Activated effector memory CD4-positive, alpha-beta T cell treated with Interleukin-2 at 50 U/mL for 16 hours (primary cell): ENCODE results near the gene SLC2A1.
A peak's percentile ranks its signal among the peaks of the same experiment; 100 is the strongest.
"Not testable (repeated sequence)": the region's sequence is repeated elsewhere in the genome, so short reads cannot be mapped to it uniquely, and the experiment has no call there.

ENCODE experiments used
- DNase-seq: peaks from one replicate; pipeline ENCODE4 v3.0.0-alpha.2; 2020

SLC2A1 gene

DNA sequence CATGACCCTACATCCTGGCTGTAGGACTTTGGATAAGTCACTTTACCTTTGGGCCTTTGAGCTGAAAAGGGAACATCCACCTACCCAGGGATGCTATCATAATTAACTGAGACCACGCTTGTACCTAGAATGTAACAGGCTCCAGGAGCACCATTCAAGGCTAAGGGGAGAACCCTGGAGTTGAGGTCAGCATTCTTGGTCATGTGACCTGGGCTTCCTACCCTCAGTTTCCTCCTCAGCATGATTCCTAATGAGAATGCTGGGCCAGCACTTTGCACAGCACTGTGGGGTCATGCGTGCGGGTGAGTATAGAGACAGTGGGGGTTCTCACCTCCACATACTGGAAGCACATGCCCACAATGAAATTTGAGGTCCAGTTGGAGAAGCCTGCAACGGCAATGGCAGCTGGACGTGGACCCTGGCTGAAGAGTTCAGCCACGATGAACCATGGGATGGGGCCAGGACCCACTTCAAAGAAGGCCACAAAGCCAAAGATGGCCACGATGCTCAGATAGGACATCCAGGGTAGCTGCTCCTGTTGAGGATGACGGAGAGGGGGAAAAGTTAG, 31.3 kb downstream of the SLC2A1 start:
- DNase-seq: no peak

DNA sequence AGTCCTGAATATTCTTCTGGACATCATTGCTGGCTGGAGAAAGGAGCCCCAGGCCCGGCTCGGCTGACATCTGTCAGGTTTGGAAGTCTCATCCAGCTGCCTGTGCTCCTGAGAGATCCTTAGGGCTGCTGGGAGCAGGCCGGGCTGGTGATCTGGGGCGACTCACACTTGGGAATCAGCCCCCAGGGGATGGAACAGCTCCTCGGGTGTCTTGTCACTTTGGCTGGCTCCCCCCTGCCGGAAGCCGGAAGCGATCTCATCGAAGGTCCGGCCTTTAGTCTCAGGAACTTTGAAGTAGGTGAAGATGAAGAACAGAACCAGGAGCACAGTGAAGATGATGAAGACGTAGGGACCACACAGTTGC, 31.8 kb downstream of the SLC2A1 start:
- DNase-seq: no peak

DNA sequence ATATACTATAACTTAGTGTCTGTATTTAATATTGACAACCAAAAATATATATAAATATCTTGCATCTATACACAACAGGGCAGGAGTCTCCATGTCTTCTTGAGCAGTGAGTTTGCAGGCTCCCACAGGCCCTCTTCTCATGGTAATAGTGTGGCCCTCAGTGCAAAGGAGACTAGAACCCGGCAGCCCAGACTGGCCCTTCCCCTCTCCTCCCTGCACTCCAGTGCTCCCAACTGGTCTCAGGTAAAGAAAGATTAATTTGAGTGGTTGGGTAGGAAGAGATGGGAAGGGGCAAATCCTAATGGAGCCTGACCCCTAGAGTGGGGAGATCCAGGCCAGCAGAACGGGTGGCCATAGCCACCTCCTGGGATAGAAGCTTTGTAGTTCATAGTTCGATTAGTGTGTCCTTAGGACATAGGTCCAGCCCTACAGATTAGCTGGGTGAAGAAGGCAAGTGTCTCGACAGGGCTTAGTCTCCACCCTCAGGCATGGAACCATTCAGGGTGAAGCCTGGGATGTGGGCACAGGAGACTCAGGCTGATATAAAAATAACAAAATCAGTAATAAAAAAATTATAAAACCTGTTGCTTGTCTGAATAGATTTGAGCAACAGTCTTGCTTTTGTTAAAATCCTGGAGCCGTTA, 32.3 kb downstream of the SLC2A1 start:
- DNase-seq: no peak

DNA sequence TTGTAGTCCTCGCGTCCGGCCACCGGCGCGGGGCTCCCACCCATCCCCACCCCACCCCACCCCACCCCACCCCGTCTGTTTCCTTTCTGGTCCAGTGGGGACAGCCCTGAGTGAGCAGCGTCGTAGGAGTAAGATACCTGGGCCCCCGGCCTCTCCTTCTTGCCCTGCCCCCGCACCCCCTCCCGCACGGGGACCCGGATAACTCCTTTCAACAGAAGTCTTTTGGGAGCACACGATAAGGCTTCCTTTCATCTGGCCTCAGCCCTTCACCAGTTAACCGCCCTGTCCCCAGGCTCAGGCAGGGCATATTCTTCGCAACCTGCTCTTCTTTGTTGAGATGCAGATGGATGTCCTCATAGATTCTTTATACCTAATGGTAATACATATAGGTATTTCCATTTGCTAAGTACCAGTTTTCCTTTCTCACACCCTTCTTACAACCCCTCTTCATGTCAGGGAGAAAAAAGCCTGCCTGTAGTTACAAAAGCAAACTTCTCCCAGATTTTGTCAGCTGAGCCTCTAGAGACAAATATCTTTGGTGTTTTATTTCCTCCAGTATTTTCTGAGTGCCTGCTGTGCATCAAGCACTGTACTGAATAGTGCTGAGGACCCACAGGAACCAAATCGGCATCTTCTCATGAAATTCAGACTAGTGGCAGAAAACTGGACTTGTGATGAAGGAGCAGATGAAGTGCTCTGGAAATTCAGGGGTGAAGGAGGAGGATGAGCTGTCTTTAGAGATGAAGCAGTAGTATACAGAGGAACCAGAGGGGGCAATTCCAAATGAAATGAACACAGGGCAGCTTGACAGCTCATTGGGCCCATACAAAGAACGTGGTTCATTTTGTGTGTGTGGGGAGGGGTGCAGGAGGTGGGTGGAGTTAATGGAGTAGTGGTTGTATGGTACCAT, 33.6 kb downstream of the SLC2A1 start:
- DNase-seq: no peak

DNA sequence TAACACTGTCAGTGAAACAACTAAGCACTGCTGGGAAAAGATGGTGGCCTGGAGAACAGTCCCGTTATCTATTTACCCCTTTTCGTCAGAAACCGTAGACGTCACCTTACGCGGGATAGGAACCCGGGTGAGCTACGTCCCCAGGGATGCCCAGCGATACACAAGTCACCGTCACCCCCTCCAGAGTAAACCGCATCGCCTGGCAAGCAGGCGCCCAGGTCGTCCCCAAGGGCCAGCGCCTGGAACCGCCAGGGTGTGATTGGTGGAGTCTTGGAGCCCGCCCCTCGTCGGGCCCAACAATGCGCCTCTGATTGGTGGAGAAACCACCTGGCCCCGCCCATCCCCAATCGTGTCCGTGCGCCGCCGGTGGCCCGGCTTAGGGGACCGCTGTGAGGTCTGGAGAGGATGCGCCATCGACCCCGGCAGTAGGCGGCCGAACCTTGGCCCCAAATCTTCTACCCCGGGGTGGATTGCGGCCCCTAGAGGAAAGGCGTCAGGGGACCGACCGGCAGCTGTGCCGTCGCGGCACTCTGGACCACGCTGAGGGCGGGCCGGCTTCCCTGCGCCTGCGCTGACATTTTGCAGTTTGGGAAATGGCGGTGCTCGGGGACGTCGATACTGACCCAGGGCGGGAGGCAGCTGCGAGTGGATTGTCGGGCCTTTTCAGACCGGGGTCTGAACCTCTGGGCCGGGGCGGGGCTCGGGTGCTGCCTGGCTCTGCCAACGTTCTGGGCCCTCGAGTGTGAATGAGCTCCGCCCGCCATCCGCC, 34.4 kb downstream of the SLC2A1 start:
- DNase-seq: peak; percentile 88

DNA sequence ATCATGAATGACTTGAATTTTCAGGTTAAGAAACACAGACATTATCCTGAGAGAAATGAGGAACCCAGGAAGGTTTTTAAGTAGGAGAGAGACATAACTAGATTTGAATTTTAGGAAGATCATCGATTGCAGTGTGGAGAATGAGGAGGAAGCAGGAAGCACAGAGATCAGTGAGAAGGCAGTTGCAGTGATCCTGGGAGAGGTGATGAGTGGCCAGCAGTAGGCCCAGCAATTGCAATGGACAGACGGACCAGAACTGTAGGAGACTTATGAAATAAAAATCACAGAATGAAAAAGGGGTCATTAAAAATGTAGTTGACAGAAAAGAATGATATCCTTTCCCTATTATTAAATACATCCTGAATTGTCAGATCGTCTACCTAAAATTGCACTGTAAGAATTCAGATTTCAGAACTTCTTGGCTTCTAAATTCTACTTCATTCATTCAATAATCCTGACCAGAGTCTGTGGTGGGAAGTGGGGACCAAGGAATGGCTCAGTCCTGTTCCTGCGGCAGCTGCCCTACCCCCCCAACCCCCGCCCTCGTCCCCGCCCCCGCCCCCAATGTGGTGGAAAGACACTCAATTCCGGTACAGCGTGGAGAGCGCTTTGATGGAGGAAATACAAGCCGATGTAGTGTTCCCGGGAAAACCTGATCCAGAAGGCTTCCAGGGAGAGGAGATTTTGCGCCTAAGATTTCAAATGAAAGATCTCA, 35.1 kb downstream of the SLC2A1 start:
- no peak for DNase-seq

DNA sequence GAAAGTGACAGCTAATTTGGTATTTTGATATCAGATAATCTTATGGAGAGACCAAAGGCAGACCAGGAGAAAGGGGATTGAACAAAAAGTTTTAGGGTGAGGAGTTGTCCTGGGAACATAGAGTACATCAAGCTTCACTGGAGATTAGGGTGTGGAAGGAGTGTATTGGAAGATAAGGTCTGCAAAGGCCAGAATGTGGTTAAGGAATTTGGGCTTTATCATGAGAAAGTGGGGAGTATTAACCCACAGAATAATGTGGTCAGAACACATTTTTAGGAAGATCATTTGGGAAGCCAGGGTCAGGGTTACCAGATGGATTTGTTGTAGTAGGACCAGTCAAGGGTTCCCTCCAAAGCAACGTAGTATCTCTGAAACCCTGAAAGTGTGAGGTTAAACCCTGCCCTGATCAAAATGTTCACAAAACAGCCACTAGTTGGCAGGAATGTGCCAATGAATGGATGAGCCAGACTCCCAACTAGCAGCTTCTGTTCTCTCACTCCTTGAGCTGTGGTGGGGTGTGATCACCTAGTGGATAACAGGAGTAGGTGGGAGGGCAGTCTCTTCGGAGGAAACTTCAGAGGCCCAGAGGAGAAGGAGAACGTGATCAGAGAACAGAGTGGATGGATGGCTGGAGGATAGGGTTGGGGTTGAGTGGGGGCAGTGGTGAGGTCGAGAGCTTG, 35.8 kb downstream of the SLC2A1 start:
- no peak for DNase-seq

DNA sequence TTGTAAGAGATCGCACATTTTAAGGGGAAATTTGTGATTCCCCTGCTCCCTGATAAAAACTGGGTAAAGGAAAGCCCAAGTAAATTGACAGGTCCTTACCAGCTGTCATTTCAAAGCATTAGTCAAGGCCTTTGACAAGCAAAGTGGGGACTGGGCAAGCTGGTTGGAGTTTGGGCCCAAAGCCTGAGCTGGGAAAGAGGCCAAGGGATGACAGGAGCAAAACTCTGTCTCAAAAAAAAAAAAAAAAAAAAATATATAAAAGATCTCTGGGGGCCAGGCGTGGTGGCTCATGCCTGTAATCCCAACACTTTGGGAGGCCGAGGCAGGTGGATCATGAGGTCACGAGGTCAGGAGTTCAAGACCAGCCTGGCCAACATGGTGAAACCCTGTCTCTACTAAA, 36.9 kb downstream of the SLC2A1 start:
- no peak for DNase-seq

DNA sequence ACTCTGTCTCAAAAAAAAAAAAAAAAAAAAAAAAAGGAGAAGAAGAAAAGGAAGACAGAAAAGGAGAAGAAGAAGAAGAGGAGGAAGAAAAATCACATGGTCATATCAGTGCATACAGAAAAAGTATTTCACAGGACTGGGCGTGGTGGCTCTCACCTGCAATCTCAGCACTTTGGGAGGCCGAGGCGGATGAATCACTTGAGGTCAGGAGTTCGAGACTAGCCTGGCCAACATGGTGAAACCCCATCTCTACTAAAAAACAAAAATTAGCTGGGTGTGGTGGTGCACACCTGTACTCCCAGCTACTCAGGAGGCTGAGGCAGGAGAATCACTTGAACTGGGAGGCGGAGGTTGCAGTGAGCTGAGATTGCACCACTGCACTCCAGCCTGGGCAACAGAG, 39.0 kb downstream of the SLC2A1 start:
- not testable (repeated sequence) for DNase-seq

DNA sequence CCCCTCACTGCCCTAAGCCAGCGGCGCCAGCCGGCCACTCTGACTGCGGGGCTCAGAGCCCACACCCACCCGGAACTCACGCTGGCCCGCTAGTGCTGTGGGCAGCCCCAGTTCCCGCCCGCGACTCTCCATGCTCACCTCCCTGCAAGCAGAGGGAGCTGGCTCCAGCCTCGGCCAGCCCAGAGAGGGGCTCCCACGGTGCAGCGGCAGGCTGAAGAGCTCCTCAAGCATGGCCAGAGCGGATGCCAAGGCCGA, 41.5 kb downstream of the SLC2A1 start:
- no peak for DNase-seq

DNA sequence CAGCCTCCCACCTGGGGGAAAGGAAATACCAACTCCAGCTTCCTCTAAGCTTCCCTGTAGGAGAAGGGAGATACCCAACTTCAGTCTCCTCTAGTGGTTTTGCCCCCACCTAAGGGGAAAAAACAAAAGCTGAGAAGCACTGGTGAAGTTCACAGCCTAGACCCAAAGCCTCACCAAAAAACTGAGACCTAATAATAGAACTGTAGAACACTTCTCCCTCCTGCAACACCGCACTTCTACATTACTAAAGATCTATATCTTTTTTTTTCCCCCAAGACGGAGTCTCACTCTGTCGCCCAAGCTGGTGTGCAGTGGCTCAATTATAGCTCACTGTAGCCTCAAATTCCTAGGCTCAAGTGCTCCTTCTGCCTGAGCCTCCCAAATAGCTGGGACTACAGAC, 43.2 kb downstream of the SLC2A1 start:
- no peak for DNase-seq

DNA sequence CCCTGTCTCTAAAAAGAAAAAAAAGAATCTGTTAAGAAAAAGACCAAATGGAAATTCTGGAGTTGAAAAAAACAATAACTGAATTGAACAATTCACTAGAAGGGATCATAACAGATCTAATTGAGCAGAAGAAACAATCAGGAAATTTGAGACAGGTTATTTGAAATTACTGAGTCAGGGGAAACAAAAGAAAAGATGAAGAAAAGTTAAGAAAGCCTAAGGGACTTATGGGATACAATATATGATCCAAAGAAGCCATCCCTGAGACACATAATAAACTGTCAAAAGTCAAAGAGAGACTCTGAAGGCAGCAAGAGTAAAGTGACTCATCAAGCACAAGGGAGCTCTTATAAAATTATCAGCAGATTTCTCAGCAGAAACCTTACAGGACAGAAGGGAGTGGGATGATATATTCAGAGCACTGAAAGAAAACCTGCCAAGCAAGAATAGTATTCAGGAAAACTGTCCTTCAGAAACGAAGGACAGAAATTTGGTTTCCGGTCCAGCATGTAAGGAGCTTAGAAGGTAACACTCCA, 44.5 kb downstream of the SLC2A1 start:
- DNase-seq: no peak

DNA sequence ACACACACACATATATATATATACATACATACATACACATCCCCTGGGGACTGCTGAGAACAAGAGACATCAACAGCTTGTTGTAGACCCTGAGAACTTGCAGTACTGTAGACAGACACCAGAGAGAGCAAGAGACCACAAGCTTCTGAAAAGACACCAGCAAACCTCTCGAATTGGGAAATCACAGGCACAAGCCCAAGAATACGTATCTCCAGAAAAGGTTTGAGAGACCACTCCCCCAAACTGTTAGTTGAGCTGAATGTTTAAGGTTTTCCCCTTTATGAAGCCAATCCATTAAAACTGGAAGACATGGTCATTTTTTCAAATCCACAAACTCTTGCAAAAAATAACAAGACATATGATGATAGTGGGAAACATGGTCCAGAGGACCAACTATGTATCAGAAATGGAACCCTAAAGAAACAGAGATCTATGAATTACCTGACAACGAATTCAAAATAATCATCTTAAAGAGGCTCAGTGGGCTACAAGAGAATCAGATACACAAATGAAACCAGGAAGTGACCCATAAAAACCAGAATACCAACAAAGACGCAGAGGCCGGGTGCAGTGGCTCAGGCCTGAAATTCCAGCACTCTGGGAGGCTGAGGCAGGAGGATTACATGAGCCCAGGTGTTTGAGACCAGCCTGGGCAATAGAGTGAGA, 45.1 kb downstream of the SLC2A1 start:
- no peak for DNase-seq

DNA sequence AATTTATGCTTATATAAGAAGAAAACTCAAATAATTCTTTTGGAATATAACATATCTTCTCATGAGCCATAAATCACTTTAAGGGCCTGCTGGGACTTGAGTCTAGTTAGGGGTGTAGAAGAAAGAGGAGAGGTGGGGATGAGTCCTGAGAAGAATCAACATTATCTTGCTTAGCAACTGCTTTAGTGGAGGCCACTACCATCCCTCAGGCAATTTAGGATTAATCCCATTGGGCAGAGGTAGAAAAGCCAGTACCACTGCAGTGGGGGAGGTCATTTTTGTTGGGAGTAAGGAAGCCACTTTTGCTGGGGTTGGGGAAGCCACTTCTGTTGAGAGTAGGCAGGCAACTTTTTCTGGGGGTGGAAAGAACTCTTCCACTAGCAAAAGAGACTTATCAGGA, 47.7 kb downstream of the SLC2A1 start:
- DNase-seq: no peak

DNA sequence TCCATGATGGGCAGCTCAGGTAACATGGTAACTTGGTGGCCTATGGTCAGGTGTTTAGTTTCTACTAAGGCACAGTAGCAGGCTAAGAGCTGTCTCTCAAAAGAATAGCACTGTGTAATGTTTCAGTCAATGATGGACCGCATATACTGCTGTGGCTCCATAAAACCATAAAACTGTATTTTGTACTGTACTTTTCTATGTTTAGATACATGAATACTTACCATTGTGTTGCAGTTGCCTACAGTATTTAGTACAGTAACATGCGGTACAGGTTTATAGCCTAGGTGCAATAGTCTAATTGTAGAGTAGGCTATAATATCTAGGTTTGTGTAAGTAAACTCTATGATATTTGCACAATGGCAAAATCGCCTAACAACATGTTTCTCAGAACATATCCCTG, 50.6 kb downstream of the SLC2A1 start:
- DNase-seq: no peak

DNA sequence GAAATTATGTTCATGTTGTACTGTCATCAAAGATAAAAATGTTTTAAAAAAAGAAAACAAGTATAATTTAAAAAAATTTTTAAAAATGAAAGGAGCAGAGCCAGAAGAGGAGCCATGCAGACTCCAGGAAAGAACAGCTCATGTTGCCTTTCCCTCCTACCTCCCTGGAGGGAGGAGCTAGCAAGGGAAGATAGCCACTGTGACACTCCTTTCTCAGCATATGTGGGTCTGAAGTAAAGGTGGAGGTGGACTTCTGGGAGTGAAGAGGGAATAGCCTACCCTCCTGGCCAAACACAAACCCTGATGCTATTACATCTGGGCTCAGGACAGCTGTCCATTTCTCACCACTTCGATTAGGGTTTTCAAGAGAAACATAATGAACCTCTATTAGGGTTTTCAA, 54.2 kb downstream of the SLC2A1 start:
- DNase-seq: no peak

DNA sequence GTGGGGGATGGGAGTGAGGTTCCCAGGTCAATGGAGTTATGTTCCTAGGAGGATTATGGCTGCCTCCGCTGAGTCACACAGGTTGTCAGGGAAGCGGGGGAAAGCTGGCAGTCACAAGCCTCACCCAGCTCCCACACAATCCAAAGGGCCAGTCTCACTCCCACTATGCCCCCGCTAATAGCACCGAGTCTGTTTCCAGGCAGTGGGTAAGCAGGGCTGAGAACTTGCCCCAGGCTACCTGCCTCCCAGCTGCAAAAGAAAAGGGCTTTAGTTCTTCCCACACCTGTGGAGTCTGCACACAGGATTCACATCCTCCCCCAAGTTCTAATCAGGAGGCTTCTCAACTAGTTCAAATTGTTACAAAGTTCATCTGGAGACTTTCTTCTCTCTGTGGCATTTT, 58.7 kb downstream of the SLC2A1 start:
- DNase-seq: not testable (repeated sequence)

DNA sequence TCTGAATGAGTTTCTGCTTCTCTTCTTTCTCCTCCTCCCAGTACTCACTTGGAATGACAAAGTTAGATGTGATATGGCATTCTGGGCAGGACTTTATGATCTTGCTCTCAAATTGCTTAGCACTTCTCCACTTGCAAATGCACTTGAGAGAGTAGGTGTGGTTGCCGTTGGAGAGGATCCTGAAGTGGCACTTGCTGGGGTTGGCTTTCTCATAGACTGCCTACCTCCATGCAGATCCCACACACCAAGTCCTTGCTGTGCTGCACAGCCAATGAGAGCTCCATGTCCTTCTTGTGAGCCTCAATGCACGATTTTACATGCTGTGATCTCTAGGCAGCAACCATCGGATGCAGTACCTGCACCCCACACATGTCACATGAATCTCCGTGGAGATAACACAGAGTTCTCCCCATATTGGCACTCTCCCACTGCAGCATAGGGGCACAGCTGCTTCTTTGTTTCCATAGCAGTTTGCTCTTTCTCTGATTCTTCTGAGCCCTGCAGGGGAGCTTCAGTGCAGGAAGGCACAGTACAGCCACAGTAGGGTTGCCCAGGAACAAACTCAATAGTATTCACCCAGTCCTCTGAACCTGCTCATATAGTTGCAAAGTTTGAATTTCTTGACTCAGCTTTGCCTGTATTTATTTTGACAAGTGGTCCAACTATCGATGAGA, 67.1 kb downstream of the SLC2A1 start:
- DNase-seq: no peak

DNA sequence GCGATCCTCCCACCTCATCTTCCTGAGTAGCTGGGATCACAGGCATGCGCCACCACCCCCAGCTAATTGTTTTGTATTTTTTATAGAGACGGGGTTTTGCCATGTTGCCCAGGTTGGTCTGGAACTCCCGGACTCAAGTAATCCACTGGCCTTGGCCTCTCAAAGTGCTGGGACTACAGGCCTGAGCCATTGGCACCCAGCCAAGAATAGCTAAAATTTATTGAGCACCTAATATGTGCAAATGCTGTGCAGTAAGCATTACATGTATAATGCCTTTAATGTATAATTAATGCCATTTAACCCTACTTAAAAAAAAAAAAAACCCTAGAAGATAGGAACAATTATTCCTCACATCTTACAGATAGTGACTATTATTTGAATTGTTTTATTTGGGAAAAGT, 69.4 kb downstream of the SLC2A1 start:
- DNase-seq: no peak

DNA sequence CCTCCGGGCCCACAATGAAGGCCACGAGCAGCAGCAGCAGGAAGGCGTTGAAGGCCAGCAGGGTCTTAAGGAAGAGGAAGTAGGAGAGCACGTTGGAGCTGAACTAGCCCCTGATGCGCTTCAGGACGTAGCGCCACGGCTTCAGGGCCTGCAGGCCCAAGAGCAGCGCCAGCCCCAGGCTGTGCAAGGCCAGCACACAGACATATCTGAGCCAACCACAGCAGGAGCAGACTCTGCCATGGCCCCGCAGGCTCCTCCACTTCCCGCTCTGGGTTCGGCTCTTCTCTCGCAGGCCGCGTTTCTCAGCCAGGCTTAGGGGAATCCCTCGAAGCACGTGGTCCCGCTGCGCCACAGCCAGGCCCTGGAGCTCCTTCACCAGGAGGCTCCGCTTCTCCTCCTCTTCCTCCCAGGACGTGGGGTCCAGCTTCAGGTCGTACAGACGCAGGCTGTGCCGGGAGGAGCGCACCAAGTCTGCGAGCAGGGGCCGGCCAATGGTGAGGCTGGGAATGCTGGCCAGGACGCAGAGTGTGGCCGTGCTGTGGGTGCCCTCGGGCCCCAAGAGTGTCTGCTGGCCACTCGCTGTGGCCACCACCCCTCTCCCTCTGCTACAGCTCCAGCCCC, 70.5 kb downstream of the SLC2A1 start:
- no peak for DNase-seq

DNA sequence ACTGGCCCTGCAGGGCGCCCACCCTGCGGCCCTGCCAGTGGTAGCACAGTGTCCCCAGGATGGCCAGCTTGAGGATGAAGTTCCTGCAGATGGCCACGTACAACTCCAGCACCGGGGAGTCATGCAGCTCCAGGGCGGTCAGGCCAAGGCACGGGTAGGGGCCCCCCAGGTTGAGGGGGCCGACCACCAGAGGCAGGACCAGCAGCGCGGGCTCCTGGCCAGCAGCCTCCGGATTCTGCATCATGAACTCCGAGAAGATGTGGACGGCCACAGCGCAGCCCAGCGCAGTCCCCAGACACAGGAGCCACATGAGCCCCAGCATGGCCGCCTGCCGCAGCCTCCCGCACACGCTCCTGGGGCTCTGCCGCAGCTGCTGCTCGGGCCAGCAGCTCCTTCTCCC, 71.3 kb downstream of the SLC2A1 start:
- no peak for DNase-seq
